Kidney (tissue), 14 donors: ENCODE results near the gene PLCB1. TPM values are rescaled to one million over a fixed set of nuclear protein-coding genes. Genes with fewer than 3 reads are reported as not detected.

Source experiments
- DNase-seq, 5 donors: peaks; one replicate each; pipeline ENCODE4 v3.0.0-alpha.2; 2013 to 2020
- FAIRE-seq: peaks from 2 replicates; lab custom pipeline; 2012; peaks lifted over from hg19 to GRCh38; lab: Jason Lieb, UNC
- H3K27ac ChIP-seq, 2 donors: one replicate each; pipeline ENCODE4 v1.7.0; 2013; ENCODE audit warnings: low read depth in 2 of 2, low read length in 2 of 2, inconsistent platforms in 1 of 2
- H3K27me3 ChIP-seq: one replicate; pipeline ENCODE4 v1.7.1; 2013; ENCODE audit warnings: low read length, inconsistent platforms; ENCODE audit not compliant: control insufficient read depth, insufficient read depth
- H3K36me3 ChIP-seq, 3 donors: one replicate each; pipeline versions ENCODE4 v1.7.0 to v1.7.1; 2013; ENCODE audit warnings: low read length in 3 of 3, control low read depth in 1 of 3, inconsistent platforms in 1 of 3; ENCODE audit not compliant: insufficient read depth in 3 of 3, control insufficient read depth in 2 of 3
- H3K4me1 ChIP-seq, 3 donors: one replicate each; pipeline versions ENCODE4 v1.7.0 to v1.7.1; 2013; ENCODE audit warnings: low read length in 3 of 3, inconsistent platforms in 1 of 3, low read depth in 1 of 3; ENCODE audit not compliant: control insufficient read depth in 2 of 3, insufficient read depth in 2 of 3
- H3K4me3 ChIP-seq, 3 donors: one replicate each; pipeline versions ENCODE4 v1.7.0 to v1.8.1; 2013; ENCODE audit warnings: low read length in 3 of 3, control low read depth in 1 of 3, inconsistent platforms in 1 of 3
- H3K9ac ChIP-seq, 3 donors: one replicate each; pipeline versions ENCODE4 v1.7.0 to v1.7.1; 2013; ENCODE audit warnings: low read length in 3 of 3, control low read depth in 1 of 3, inconsistent platforms in 1 of 3
- H3K9me3 ChIP-seq, 3 donors: one replicate each; pipeline versions ENCODE4 v1.7.0 to v1.7.1; 2013; ENCODE audit warnings: low read length in 3 of 3, control low read depth in 1 of 3, inconsistent platforms in 1 of 3; ENCODE audit not compliant: control insufficient read depth in 2 of 3, insufficient read depth in 1 of 3
- intact Hi-C: fragments of 100-400 bp; cut with DNase I; formaldehyde crosslinking; loops from one replicate; pipeline ENCODE4 v1.11.1; 2022
- polyA plus RNA-seq: library from polyadenylated mRNA; stranded (reverse); fragments of 350-450 nt; fragmentation: Illumina TruSeq; extraction: RNeasy Lipid Tissue Mini Kit (QIAGEN cat#74804); gene quantifications from one replicate; pipeline ENCODE4 v1.2.3, GENCODE V29; 2014; ENCODE audit warnings: low read depth, low replicate concordance; ENCODE audit not compliant: insufficient read depth
- total RNA-seq: library from RNA; stranded (reverse); fragmentation: NEBNext Ultra II Directional; extraction: Animal tissue kit (Norgen Biotek cat#: 25700); gene quantifications from one replicate; pipeline ENCODE4 v1.2.1, GENCODE V29; 2021
- TF ChIP-seq, protein P1 (sequence below): IDR thresholded peaks from 3 replicates; pipeline ENCODE4 v1.5.1; 2012; ENCODE audit warnings: mild to moderate bottlenecking, moderate library complexity, borderline replicate concordance; ENCODE audit not compliant: insufficient read depth; ENCODE audit errors: extremely low read depth
- donor health status: control.
- donor health status: control.
- donor health status: control.
- donor health status: control.
- donor health status: control.
- donor health status: DM: yes; HTN: yes; CAD: no.
- donor health status: Normal renal cell carcinoma (clear cell type).

Gene PLCB1
- total and polyA plus RNA-seq, 2 donors from 2014 or later, result 9.4 to 107 TPM

DNA sequence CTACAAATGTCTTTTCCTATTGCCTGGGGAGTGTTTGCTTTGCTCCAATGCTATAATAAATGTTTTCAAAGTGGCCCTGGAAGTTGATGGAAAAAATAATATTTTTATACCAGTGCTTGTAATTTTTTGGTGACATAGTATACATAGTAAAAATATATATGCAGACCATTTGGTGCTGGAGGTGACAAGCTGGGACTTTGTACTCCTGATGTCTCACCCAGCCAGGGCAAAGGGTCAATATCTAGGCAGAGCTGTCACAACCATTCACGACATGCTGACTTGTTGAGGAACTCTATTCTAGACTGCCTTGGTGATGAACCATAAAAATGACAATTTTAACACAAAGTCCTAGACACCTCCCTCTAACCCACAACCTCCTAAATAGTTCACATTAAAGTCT lies 203.0 kb downstream of the PLCB1 start:
- no peak for FAIRE-seq

DNA sequence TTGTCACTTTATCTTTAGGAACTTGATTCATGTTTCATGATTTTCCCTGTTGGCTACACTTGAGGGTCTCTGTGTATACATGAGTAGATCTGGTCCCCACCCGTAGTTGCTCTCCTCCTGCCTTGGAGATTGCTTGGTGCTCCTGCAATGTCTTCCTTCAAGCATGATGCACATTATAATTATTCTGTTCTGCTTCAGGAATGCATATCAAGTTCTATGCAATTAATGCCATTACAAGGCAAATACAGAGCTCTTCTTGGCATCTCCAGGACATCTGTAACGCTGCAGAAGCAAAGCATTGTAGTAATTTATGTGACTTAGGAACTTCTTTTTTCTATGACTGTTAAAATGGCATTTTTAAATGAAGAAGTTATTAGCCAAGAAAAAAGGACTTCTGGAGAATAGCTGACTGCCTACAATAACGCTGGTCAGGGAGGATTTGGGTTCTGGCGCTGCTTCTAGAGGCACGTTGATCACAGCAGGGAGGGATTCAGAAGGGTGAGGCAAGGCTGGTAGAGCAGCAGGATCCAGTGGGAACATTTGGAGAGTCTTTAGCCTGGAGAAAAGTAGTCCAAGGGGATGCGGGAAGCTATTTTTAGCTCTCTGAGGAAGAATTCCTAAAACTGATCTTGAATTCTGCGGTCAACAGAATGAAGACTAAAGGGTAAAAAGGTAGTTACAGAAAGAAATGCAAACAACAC lies 203.6 kb downstream of the PLCB1 start:
- no peak overlapping the region for H3K27ac ChIP-seq
- H3K4me1 ChIP-seq, result no peaks in the 10 kb centered on the region
- no peak overlapping the region for H3K4me3 ChIP-seq
- DNase-seq, result no peak
- H3K9ac ChIP-seq, result no peak overlapping the region
- no peaks in the 10 kb centered on the region for H3K36me3 ChIP-seq
- intact Hi-C loops, result no loop called here
- TF ChIP-seq, protein P1, sequence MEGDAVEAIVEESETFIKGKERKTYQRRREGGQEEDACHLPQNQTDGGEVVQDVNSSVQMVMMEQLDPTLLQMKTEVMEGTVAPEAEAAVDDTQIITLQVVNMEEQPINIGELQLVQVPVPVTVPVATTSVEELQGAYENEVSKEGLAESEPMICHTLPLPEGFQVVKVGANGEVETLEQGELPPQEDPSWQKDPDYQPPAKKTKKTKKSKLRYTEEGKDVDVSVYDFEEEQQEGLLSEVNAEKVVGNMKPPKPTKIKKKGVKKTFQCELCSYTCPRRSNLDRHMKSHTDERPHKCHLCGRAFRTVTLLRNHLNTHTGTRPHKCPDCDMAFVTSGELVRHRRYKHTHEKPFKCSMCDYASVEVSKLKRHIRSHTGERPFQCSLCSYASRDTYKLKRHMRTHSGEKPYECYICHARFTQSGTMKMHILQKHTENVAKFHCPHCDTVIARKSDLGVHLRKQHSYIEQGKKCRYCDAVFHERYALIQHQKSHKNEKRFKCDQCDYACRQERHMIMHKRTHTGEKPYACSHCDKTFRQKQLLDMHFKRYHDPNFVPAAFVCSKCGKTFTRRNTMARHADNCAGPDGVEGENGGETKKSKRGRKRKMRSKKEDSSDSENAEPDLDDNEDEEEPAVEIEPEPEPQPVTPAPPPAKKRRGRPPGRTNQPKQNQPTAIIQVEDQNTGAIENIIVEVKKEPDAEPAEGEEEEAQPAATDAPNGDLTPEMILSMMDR, result no peak
- FAIRE-seq, result no peak
- no peaks in the 10 kb centered on the region for H3K27me3 ChIP-seq
- no peaks in the 10 kb centered on the region for H3K9me3 ChIP-seq

More for the DNA sequence above, 203.0 kb downstream of the PLCB1 start:
- H3K4me1 ChIP-seq, result no peaks in the 10 kb centered on the region
- no peaks in the 10 kb centered on the region for H3K36me3 ChIP-seq
- no peak overlapping the region for H3K27ac ChIP-seq
- no peaks in the 10 kb centered on the region for H3K27me3 ChIP-seq
- H3K4me3 ChIP-seq, result no peak overlapping the region
- TF ChIP-seq, protein P1, result no peak
- H3K9me3 ChIP-seq, result no peaks in the 10 kb centered on the region
- intact Hi-C loops, result no loop called here
- no peak overlapping the region for H3K9ac ChIP-seq
- DNase-seq, result no peak

DNA sequence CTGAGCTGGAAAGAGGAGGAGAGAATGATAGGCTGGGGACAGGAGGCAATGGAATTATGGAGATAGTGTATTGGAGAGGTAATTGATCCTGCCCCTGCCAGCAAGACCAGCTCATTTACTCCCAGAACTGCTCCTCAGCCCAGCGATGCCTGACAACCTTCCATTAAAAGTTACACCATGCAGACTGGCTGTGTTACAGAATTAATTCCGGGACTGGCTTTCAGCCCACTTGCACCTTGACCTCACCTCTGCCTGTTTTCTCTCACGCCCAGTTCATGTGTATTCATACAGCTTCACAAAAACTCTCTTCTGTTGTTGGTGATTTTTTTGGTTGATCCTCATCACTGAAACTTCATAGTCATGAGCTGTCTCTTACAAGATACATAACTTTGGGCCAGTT lies 207.3 kb downstream of the PLCB1 start:
- Histone ChIP-seq H3K4me1 (no peaks in the 10 kb centered on the region), H3K9ac (no peak overlapping the region), H3K27ac (no peak overlapping the region), H3K36me3 (no peaks in the 10 kb centered on the region), H3K27me3 (no peaks in the 10 kb centered on the region), H3K9me3 (no peaks in the 10 kb centered on the region), H3K4me3 (no peak overlapping the region)
- peak in 3 of 5 donors; percentile 18 to 44 (median 36) for DNase-seq
- TF ChIP-seq, protein P1, result no peak
- no peak for FAIRE-seq
- intact Hi-C loops, result no loop called here
